HCT116 (cell line): ENCODE data around the gene MYCN. TPM values are rescaled to one million over a fixed set of nuclear protein-coding genes. Genes with fewer than 3 reads are reported as not detected.
"Not testable (repeated sequence)": the region's sequence is repeated elsewhere in the genome, so short reads cannot be mapped to it uniquely, and the experiment has no call there.

ENCODE experiments used
- ATAC-seq: fragments of 200-7000 bp; cut with Tn5 transposase; 2 replicates; pipeline ENCODE4 v1.9.1; 2020; ENCODE audit warnings: mild to moderate bottlenecking, moderate library complexity
- BruUV-seq: library from RNA; stranded (reverse); fragments of 400-500 nt; replicated peaks from 2 replicates; lab custom pipeline; 2021; lab: Mats Ljungman, UMichigan
- CTCF ChIA-PET: fragments of 300-600 bp; sonication (Branson Sonifier 250); formaldehyde crosslinking; loops from one replicate; lab custom pipeline; 2021; ENCODE audit warnings: antibody characterized with exemption; lab: Charles Lee
- POLR2A ChIA-PET: fragments of 300-600, 350-600 bp; sonication (Branson Sonifier 250); formaldehyde crosslinking; loops from one replicate; lab custom pipeline; 2021; ENCODE audit warnings: antibody characterized with exemption; lab: Charles Lee
- RAD21 ChIA-PET, 2 experiments: fragments of 300-600 bp; sonication (Branson Sonifier 250); formaldehyde crosslinking; loops; one replicate each; lab custom pipeline; 2023; ENCODE audit warnings: low total read pairs in 2 of 2; ENCODE audit not compliant: uncharacterized antibody in 2 of 2, unreplicated experiment in 2 of 2, low non-redundant PET in 1 of 2; lab: Charles Lee
- DNase-seq: peaks from one replicate; pipeline ENCODE4 v3.0.0-alpha.2; 2010; ENCODE audit warnings: low read depth, low spot score
- H2AFZ ChIP-seq: fragments of 200-600 bp; shearing (Covaris generic), sonication (generic); 2 replicates; pipeline ENCODE4 v1.6.1; 2017; ENCODE audit warnings: low read depth, mixed run types, mixed read lengths, antibody characterized with exemption, low read length; ENCODE audit not compliant: poor library complexity, severe bottlenecking
- H3K27ac ChIP-seq: 2 replicates; pipeline ENCODE4 v1.5.1; 2012; ENCODE audit warnings: low read depth, low read length
- H3K27me3 ChIP-seq: fragments of 200-600 bp; sonication (generic); 2 replicates; pipeline ENCODE4 v1.6.1; 2016; ENCODE audit warnings: mixed run types, low read length, mixed read lengths; ENCODE audit not compliant: insufficient read depth
- H3K36me3 ChIP-seq, 2 experiments: fragments of 200-500 bp in 1 of 2; fragments of 200-600 bp in 1 of 2; sonication (Bioruptor generic) in 1 of 2; sonication (generic) in 1 of 2; 2 replicates each; pipeline versions ENCODE4 v1.5.1 to v1.6.1; 2014 to 2016; ENCODE audit warnings: low read length in 2 of 2, inconsistent platforms in 1 of 2, mixed read lengths in 1 of 2, mixed run types in 1 of 2; ENCODE audit not compliant: insufficient read depth in 2 of 2, control insufficient read depth in 1 of 2
- H3K4me1 ChIP-seq, 2 experiments: fragments of 200-600 bp in 1 of 2; sonication (generic) in 1 of 2; 2 replicates each; pipeline versions ENCODE4 v1.5.1 to v1.6.1; 2012 to 2017; ENCODE audit warnings: low read length in 2 of 2, inconsistent platforms in 1 of 2, mild to moderate bottlenecking in 1 of 2, mixed read lengths in 1 of 2, mixed run types in 1 of 2, moderate library complexity in 1 of 2; ENCODE audit not compliant: insufficient read depth in 2 of 2, control insufficient read depth in 1 of 2
- H3K4me2 ChIP-seq: fragments of 200-600 bp; sonication (generic); 2 replicates; pipeline ENCODE4 v1.6.1; 2017; ENCODE audit warnings: mixed run types, low read length, mixed read lengths
- H3K4me3 ChIP-seq, 2 experiments: fragments of 200-600 bp in 1 of 2; sonication (generic) in 1 of 2; replicated peaks in 1 of 2; 2 replicates each; pipeline ENCODE4 v1.5.1; 2011 to 2016; ENCODE audit warnings: low read length in 2 of 2, control low read depth in 1 of 2, low read depth in 1 of 2, mild to moderate bottlenecking in 1 of 2, mixed read lengths in 1 of 2, mixed run types in 1 of 2
- H3K79me2 ChIP-seq: fragments of 200-600 bp; sonication (generic); 2 replicates; pipeline ENCODE4 v1.6.1; 2017; ENCODE audit warnings: mild to moderate bottlenecking, mixed run types, low read length, moderate library complexity, mixed read lengths; ENCODE audit not compliant: insufficient read depth
- H3K9ac ChIP-seq: fragments of 200-600 bp; sonication (generic); 2 replicates; pipeline ENCODE4 v1.6.1; 2016; ENCODE audit warnings: low read length, mixed read lengths
- H3K9me2 ChIP-seq: fragments of 200-600 bp; sonication (generic), shearing (Covaris generic); 2 replicates; pipeline ENCODE4 v1.6.1; 2017; ENCODE audit warnings: mixed run types, mild to moderate bottlenecking, moderate library complexity; ENCODE audit not compliant: insufficient read depth
- H3K9me3 ChIP-seq, 2 experiments: fragments of 200-500 bp in 1 of 2; fragments of 200-600 bp in 1 of 2; sonication (Bioruptor generic) in 1 of 2; sonication (generic) in 1 of 2; 2 replicates each; pipeline ENCODE4 v1.6.1; 2014 to 2017; ENCODE audit warnings: low read length in 2 of 2, mixed read lengths in 2 of 2, inconsistent platforms in 1 of 2, low read depth in 1 of 2, mild to moderate bottlenecking in 1 of 2, mixed run types in 1 of 2, moderate library complexity in 1 of 2; ENCODE audit not compliant: control insufficient read depth in 1 of 2, insufficient read depth in 1 of 2
- H4K20me1 ChIP-seq: fragments of 200-600 bp; sonication (generic), shearing (Covaris generic); 2 replicates; pipeline ENCODE4 v1.6.1; 2017; ENCODE audit warnings: mixed run types, mild to moderate bottlenecking, moderate library complexity; ENCODE audit not compliant: insufficient read depth
- CBX3 ChIP-seq: IDR thresholded peaks from 2 replicates; pipeline ENCODE4 v1.6.1; 2012; ENCODE audit warnings: low read depth
- CTCF ChIP-seq, 3 experiments: fragments of 200-600 bp in 1 of 3; sonication (generic) in 1 of 3; IDR thresholded peaks in 2 of 3; conservative IDR thresholded peaks in 1 of 3; 2 replicates each; pipeline ENCODE4 v1.5.1; 2012 to 2017; ENCODE audit warnings: low read depth in 2 of 3, low read length in 2 of 3, antibody characterized with exemption in 1 of 3, borderline replicate concordance in 1 of 3, control low read depth in 1 of 3, mild to moderate bottlenecking in 1 of 3, mixed read lengths in 1 of 3, mixed run types in 1 of 3, moderate library complexity in 1 of 3; ENCODE audit not compliant: insufficient read depth in 1 of 3
- FOSL1 ChIP-seq: IDR thresholded peaks from 2 replicates; pipeline ENCODE4 v1.6.1; 2012; ENCODE audit warnings: low read depth
- RAD21 ChIP-seq: IDR thresholded peaks from 2 replicates; pipeline ENCODE4 v1.6.1; 2012; ENCODE audit warnings: low read depth, mild to moderate bottlenecking
- YY1 ChIP-seq: IDR thresholded peaks from 2 replicates; pipeline ENCODE4 v1.6.1; 2011; ENCODE audit warnings: low read length, low read depth, moderate library complexity, mild to moderate bottlenecking; ENCODE audit not compliant: insufficient replicate concordance; ENCODE audit errors: extremely low read depth
- intact Hi-C: fragments of 100-400 bp; cut with micrococcal nuclease; formaldehyde crosslinking; loops from 2 replicates; pipeline ENCODE4 v1.10.0; 2022
- total RNA-seq: library from RNA; stranded (reverse); gene quantifications from one replicate; pipeline ENCODE4 v1.2.1, GENCODE V29; 2021; ENCODE audit not compliant: unreplicated experiment
- TF ChIP-seq, protein P1 (sequence below): IDR thresholded peaks from 2 replicates; pipeline ENCODE4 v1.6.1; 2012; ENCODE audit warnings: low read depth

MYCN gene
- total RNA-seq, 1 experiment from 2014 or later = not detected

DNA sequence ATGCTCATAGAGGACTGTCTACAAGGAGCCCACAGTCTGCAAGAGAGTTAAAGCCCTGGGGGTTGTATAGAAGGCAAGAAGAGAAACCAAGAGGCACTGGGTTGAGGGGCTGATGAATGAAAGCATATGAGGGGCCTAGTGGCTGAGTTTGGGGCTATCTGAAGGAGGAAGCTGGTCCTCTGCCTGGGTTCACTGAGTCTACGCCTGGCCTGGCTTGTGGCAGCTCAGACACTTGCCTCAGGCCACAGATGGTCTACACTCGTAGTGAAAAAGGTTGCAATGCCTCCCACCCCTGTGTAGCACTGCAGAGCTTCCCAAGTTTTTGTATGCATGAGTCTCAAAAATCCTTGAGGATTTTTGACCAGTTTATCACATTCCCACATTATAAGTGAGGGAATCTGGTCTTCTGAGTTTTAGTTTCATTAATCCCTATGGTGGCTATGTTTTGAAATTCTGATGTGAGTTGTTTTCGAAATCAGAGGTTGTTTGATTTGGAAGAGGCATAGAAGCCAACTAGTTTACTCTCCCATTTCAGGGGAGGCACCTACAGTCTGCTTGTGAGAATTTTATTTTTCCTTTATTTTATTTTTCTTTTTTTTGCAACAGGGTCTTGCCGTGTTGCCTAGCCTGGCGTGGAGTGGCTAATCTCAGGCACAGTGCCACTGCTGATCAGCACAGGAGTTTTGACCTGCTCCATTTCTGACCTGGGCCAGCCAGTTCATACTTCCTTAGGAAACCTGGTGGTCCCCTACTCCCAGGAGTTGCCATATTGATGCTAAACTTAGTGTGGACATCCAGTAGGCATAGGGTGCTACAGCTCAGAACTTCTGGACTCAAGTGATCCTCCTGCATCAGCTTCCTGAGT, 10.0 kb downstream of the MYCN start (continued):
- TF ChIP-seq, protein P1, sequence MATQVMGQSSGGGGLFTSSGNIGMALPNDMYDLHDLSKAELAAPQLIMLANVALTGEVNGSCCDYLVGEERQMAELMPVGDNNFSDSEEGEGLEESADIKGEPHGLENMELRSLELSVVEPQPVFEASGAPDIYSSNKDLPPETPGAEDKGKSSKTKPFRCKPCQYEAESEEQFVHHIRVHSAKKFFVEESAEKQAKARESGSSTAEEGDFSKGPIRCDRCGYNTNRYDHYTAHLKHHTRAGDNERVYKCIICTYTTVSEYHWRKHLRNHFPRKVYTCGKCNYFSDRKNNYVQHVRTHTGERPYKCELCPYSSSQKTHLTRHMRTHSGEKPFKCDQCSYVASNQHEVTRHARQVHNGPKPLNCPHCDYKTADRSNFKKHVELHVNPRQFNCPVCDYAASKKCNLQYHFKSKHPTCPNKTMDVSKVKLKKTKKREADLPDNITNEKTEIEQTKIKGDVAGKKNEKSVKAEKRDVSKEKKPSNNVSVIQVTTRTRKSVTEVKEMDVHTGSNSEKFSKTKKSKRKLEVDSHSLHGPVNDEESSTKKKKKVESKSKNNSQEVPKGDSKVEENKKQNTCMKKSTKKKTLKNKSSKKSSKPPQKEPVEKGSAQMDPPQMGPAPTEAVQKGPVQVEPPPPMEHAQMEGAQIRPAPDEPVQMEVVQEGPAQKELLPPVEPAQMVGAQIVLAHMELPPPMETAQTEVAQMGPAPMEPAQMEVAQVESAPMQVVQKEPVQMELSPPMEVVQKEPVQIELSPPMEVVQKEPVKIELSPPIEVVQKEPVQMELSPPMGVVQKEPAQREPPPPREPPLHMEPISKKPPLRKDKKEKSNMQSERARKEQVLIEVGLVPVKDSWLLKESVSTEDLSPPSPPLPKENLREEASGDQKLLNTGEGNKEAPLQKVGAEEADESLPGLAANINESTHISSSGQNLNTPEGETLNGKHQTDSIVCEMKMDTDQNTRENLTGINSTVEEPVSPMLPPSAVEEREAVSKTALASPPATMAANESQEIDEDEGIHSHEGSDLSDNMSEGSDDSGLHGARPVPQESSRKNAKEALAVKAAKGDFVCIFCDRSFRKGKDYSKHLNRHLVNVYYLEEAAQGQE = no peak
- no peak for TF ChIP-seq FOSL1
- TF ChIP-seq YY1 = no peak
- TF ChIP-seq CTCF (IDR thresholded peaks at IDR 0.05 in 2 of 3, conservative IDR thresholded peaks at IDR 0.05 in 1 of 3; ENCODE audit: borderline replicate concordance in 1 of 3, insufficient read depth in 1 of 3, low read depth in 2 of 3, low read length in 2 of 3) = no peak
- no peak for TF ChIP-seq RAD21
- no peak for TF ChIP-seq CBX3

DNA sequence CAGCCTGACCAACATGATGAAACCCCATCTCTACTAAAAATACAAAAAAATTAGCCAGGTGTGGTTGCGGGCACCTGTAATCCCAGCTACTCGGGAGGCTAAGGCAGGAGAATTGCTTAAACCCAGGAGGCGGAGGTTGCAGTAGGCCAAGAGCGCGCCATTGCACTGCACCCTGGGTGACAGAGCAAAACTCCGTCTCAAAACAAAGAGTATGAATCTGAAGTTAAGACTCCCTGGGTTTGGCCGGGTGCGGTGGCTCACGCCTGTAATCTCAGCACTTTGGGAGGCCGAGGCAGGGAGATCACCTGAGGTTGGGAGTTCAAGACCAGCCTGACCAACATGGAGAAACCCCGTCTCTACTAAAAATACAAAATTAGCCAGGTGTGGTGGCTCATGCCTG, 11.6 kb downstream of the MYCN start:
- H3K4me3 ChIP-seq, H2AFZ ChIP-seq, H3K4me1 ChIP-seq, CTCF ChIA-PET, H3K9me2 ChIP-seq, H4K20me1 ChIP-seq, ATAC-seq, H3K79me2 ChIP-seq, RAD21 ChIA-PET, H3K4me2 ChIP-seq, H3K36me3 ChIP-seq, BruUV-seq, H3K9ac ChIP-seq, POLR2A ChIA-PET, H3K27ac ChIP-seq, DNase-seq, intact Hi-C loops, H3K9me3 ChIP-seq: not testable (repeated sequence)
- peaks cover 19% of the 10 kb centered on the region for H3K27me3 ChIP-seq
